ENCODE results near the gene SDHC.

SDHC gene

GRCh38 chr1:161404051-161404597 is 89.9 kb downstream of the SDHC start:
- no peak for TF ChIP-seq MAX (IDR thresholded peaks at IDR 0.05)
- no peak for TF ChIP-seq ZBTB7A (IDR thresholded peaks at IDR 0.05; ENCODE audit: low read depth)
- TF ChIP-seq FOXM1 (IDR thresholded peaks at IDR 0.05; ENCODE audit: borderline replicate concordance, low read depth) = no peak
- TF ChIP-seq CREB1 (IDR thresholded peaks at IDR 0.05; ENCODE audit: low read depth) = no peak
- TF ChIP-seq TEAD4 (IDR thresholded peaks at IDR 0.05) = no peak
- TF ChIP-seq EGR1 (IDR thresholded peaks at IDR 0.05) = no peak
- no peak for TF ChIP-seq EP300 (IDR thresholded peaks at IDR 0.05; ENCODE audit: borderline replicate concordance)
- TF ChIP-seq REST (IDR thresholded peaks at IDR 0.05; ENCODE audit: low read depth) = no peak
- no peak for TF ChIP-seq TCF12 (IDR thresholded peaks at IDR 0.05; ENCODE audit: low read depth)
- no peak for TF ChIP-seq RAD21 (IDR thresholded peaks at IDR 0.05; ENCODE audit: low read depth)
- TF ChIP-seq CEBPB (IDR thresholded peaks at IDR 0.05) = no peak
- no peak for TF ChIP-seq TAF1 (IDR thresholded peaks at IDR 0.05; ENCODE audit: low read depth)
- no peak for TF ChIP-seq NFIC (IDR thresholded peaks at IDR 0.05)
- no peak for TF ChIP-seq YY1 (IDR thresholded peaks at IDR 0.05; ENCODE audit: low read depth)
- TF ChIP-seq USF1 (IDR thresholded peaks at IDR 0.05) = no peak

GRCh38 chr1:161407451-161407985 is 93.3 kb downstream of the SDHC start:
- no peak for TF ChIP-seq NFIC (IDR thresholded peaks at IDR 0.05)
- TF ChIP-seq MAX (IDR thresholded peaks at IDR 0.05) = no peak
- no peak for TF ChIP-seq TAF1 (IDR thresholded peaks at IDR 0.05; ENCODE audit: low read depth)
- no peak for TF ChIP-seq EP300 (IDR thresholded peaks at IDR 0.05; ENCODE audit: borderline replicate concordance)
- no peak for TF ChIP-seq RAD21 (IDR thresholded peaks at IDR 0.05; ENCODE audit: low read depth)
- TF ChIP-seq YY1 (IDR thresholded peaks at IDR 0.05; ENCODE audit: low read depth) = no peak
- no peak for TF ChIP-seq REST (IDR thresholded peaks at IDR 0.05; ENCODE audit: low read depth)
- no peak for TF ChIP-seq EGR1 (IDR thresholded peaks at IDR 0.05)
- no peak for TF ChIP-seq TCF12 (IDR thresholded peaks at IDR 0.05; ENCODE audit: low read depth)
- TF ChIP-seq CREB1 (IDR thresholded peaks at IDR 0.05; ENCODE audit: low read depth) = no peak
- no peak for TF ChIP-seq FOXM1 (IDR thresholded peaks at IDR 0.05; ENCODE audit: borderline replicate concordance, low read depth)
- TF ChIP-seq TEAD4 (IDR thresholded peaks at IDR 0.05) = no peak
- no peak for TF ChIP-seq CEBPB (IDR thresholded peaks at IDR 0.05)
- TF ChIP-seq USF1 (IDR thresholded peaks at IDR 0.05) = no peak
- TF ChIP-seq ZBTB7A (IDR thresholded peaks at IDR 0.05; ENCODE audit: low read depth) = no peak

GRCh38 chr1:161408429-161409052 is 94.4 kb downstream of the SDHC start:
- TF ChIP-seq MAX (IDR thresholded peaks at IDR 0.05) (no peak), REST (IDR thresholded peaks at IDR 0.05; ENCODE audit: low read depth) (no peak), FOXM1 (IDR thresholded peaks at IDR 0.05; ENCODE audit: borderline replicate concordance, low read depth) (no peak)
